ENCODE data around the gene MET.
"Not testable (repeated sequence)": the region's sequence is repeated elsewhere in the genome, so short reads cannot be mapped to it uniquely, and the experiment has no call there.

- TF ChIP-seq, protein P1, sequence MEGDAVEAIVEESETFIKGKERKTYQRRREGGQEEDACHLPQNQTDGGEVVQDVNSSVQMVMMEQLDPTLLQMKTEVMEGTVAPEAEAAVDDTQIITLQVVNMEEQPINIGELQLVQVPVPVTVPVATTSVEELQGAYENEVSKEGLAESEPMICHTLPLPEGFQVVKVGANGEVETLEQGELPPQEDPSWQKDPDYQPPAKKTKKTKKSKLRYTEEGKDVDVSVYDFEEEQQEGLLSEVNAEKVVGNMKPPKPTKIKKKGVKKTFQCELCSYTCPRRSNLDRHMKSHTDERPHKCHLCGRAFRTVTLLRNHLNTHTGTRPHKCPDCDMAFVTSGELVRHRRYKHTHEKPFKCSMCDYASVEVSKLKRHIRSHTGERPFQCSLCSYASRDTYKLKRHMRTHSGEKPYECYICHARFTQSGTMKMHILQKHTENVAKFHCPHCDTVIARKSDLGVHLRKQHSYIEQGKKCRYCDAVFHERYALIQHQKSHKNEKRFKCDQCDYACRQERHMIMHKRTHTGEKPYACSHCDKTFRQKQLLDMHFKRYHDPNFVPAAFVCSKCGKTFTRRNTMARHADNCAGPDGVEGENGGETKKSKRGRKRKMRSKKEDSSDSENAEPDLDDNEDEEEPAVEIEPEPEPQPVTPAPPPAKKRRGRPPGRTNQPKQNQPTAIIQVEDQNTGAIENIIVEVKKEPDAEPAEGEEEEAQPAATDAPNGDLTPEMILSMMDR (IDR thresholded peaks at IDR 0.05) = not testable (repeated sequence)
- TF ChIP-seq, protein P2, sequence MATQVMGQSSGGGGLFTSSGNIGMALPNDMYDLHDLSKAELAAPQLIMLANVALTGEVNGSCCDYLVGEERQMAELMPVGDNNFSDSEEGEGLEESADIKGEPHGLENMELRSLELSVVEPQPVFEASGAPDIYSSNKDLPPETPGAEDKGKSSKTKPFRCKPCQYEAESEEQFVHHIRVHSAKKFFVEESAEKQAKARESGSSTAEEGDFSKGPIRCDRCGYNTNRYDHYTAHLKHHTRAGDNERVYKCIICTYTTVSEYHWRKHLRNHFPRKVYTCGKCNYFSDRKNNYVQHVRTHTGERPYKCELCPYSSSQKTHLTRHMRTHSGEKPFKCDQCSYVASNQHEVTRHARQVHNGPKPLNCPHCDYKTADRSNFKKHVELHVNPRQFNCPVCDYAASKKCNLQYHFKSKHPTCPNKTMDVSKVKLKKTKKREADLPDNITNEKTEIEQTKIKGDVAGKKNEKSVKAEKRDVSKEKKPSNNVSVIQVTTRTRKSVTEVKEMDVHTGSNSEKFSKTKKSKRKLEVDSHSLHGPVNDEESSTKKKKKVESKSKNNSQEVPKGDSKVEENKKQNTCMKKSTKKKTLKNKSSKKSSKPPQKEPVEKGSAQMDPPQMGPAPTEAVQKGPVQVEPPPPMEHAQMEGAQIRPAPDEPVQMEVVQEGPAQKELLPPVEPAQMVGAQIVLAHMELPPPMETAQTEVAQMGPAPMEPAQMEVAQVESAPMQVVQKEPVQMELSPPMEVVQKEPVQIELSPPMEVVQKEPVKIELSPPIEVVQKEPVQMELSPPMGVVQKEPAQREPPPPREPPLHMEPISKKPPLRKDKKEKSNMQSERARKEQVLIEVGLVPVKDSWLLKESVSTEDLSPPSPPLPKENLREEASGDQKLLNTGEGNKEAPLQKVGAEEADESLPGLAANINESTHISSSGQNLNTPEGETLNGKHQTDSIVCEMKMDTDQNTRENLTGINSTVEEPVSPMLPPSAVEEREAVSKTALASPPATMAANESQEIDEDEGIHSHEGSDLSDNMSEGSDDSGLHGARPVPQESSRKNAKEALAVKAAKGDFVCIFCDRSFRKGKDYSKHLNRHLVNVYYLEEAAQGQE (IDR thresholded peaks at IDR 0.05) = not testable (repeated sequence)
- TF ChIP-seq RFX5 (IDR thresholded peaks at IDR 0.05); ZFP36 (IDR thresholded peaks at IDR 0.05; ENCODE audit: borderline replicate concordance, partially characterized antibody); NFE2L2 (conservative IDR thresholded peaks at IDR 0.05; ENCODE audit: low read length); RCOR1 (IDR thresholded peaks at IDR 0.05; ENCODE audit: low read depth, low read length); BHLHE40 (IDR thresholded peaks at IDR 0.05; ENCODE audit: low read depth, low read length): not testable (repeated sequence)
These were observed 52.0 kb downstream of the MET start for GRCh38 chr7:116723959-116724529.

Measured in A549 (cell line).